Stimulated activated CD4-positive, alpha-beta T cell treated with anti-CD3 and anti-CD28 coated beads, Interleukin-1b, Interleukin-23, amount 100 ng/mL, for 4 hours (primary cell): ENCODE measurements around the gene RABL6.
"Not testable (repeated sequence)": the region's sequence is repeated elsewhere in the genome, so short reads cannot be mapped to it uniquely, and the experiment has no call there.

Experiments used
- DNase-seq, 2 donors: peaks; one replicate each; pipeline ENCODE4 v3.0.0-alpha.2; 2020; ENCODE audit warnings: low read depth in 2 of 2

Gene RABL6

GRCh38 chr9:136776947-136777346 lies 30.8 kb upstream of the RABL6 start:
- no peak for DNase-seq

GRCh38 chr9:136777359-136777758 lies 30.4 kb upstream of the RABL6 start:
- no peak for DNase-seq

DNA sequence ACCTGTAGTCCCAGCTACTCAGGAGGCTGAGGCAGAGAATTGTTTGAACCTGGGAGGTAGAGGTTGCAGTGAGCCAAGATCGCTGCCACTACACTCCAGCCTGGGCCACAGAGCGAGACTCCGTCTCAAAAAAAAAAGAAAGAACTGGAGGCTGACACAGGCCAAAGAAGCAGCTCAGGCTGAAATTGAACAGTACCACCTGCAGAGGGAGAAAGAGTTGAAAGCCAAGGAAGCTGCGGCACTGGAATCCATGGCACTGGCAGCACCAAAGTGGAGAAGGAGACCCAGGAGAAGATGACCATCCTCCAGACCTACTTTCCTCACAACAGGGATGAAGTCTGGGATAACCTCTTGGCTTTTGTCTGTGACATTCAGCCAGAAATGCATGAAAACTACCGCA lies 27.9 kb upstream of the RABL6 start:
- no peak for DNase-seq

- DNase-seq: no peak
These were observed 25.3 kb upstream of the RABL6 start for GRCh38 chr9:136782452-136782851.

- no peak for DNase-seq
These were observed 23.3 kb upstream of the RABL6 start for GRCh38 chr9:136784249-136784996.

DNA sequence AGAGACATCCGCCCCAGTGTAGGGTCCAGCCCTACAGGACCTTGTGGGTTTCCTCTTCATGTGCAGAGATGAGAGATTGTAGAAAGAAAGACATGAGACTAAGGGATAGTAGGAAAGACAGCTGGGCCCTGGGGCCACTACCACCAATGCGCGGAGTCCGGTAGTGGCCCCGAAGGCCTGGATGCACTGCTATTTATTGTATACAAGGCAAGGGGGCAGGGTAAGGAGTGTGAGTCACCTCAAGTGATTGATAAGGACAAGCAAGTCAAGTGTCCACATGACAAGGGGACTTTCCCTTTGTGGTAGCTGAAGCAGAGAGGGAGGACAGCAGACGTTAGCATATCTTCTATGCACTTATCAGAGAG lies 22.8 kb upstream of the RABL6 start:
- DNase-seq: no peak

GRCh38 chr9:136785565-136786355 lies 22.0 kb upstream of the RABL6 start:
- not testable (repeated sequence) for DNase-seq

DNA sequence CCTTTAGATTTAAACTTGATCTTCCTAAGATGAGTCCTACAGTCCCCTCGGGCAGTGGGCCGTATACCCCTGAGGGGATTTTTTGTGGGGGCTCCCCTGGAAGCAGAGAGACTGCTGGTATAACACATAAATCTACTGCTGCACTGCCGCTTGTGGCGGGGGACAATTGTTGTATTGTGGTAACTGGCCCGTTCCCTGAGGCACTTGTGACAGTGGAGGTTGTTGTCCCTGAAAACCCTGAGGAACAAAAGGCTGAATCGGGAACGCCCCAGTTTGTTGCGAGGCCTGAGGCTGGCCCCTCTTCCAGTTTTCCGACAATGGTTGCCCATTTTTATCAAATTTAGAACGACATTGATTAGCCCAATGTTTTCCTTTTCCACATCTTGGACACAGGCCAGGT lies 21.3 kb upstream of the RABL6 start:
- no peak for DNase-seq

- not testable (repeated sequence) for DNase-seq
These were observed 20.8 kb upstream of the RABL6 start for GRCh38 chr9:136786983-136787382.

DNA sequence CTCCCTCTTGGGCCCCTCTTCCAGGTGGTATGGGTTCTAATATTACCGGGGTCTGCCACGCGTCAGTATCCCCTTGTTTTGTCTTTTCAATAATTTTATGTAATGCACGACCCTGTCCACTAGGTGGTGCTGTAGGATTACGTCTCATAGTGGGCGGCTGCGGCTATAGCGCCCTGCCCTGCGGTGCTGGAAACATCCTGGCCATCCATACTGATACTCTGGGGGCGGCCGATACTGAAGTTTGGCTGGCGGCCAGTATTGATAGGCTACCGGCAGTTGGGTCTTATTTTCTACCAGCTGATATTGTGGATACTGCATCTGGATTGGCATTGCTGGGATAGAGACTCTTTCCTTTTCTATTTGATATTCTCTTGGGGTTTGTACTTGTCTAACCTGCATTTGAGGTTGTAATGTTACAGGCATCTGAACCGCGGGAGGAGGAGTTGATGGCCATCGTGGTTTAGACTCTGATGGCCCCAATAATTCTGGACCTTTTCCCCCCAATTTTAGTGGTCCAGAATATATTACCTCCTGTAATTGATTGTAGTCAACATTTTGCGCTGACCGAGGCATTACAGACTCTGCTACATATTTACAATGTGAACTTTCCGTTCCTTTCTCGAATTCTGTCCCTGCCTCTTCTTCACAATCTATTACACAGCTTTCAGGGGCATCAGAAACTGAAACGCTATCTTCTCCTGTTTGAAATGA lies 19.9 kb upstream of the RABL6 start:
- DNase-seq: peak; percentile 32 to 61

DNA sequence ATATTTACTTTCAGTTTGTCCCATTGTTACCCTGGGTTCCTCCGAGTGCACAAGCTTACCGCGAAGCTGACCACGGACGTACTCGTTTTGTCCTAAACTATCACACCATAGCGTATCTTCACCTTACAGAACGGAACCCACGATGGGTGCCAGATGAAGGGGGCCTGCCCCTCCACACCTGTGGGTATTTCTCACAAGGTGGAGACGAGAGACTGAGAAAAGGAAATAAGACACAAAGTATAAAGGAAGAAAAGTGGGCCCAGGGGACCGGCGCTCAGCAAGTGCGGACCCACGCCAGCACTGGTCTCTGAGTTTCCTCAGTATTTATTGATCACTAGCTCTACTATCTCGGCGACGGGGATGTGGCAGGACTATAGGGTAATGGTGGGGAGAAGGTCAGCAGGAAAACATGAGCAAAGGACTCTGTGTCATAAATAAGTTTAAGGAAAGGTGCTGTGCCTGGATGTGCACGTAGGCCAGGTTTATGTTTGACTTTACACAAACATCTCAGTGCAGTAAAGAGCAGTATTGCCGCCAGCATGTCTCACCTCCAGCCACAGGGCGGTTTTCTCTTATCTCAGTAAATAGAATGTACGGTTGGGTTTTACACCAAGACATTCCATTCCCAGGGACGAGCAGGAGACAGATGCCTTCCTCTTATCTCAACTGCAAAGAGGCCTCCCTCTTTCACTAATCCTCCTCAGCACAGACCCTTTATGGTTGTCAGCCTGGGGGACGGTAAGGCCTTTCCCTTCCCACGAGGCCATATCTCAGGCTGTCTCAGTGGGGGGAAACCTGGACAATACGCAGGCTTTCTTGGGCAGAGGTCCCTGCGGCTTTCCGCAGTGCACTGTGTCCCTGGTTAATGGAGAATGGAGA lies 18.9 kb upstream of the RABL6 start:
- DNase-seq: not testable (repeated sequence)

DNA sequence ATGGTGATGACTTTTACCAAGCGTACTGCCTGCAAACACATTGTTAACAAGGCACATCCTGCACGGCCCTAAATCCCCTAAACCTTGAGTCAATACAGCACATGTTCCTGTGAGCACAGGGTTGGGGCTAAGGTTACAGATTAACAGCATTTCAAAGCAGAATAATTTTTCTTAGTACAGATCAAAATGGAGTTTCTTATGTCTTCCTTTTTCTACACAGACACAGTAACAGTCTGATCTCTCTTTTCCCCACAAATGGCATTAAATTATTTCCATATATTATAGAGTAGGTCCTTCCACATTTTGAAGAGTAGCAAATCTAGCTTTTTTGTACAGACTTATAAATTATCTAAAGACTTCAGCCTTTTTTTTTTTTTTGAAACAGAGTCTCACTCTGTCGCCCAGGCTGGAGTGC lies 18.2 kb upstream of the RABL6 start:
- no peak for DNase-seq

DNA sequence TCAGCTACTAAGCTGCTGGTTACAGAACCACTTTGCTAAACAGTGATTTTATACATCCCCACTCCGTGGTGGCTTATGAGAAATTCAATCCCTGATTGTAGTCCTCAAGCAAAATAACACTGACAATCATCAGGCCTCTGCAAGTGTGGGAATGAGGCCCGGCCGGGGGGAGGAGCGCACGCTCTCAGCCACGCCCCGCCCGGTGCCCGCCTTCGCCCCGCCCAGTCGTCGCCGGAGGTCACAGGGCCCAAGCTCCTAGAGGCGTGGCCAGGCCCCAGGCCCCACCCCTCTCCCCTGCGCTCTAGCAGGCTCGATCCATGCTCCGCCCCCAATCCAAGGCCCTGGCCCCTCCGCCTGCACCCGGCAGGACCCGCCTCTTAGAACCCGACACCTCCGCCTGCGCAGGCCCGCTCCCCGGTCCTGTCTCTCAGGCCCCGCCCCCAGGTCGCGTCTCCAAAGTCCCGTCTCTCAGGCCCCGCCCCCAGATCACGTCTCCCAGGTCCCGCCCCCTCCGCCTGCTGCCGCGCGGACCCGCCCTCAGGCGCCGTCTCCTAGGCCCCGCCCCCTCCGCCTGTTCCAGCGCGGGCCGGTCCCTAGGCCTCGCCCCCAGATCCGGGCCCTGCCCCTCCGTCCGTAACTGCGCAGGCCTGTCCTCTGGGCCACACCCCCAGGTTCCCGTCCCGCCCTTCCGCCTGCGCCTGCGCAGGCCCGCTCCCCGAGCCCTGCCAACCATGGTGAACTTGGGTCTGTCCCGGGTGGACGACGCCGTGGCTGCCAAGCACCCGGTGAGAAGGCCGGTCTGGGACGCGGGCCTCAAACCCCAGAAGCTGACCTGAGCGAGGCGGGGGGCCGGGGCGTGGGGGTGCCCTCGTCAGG lies 16.9 kb upstream of the RABL6 start, which contains the start of gene TMEM141:
TMEM141 (plus strand) TSS at position 705 of the 876 bp plus-strand sequence; CDS start at position 732, 27 bp downstream.
- DNase-seq: peak; percentile 99 to 100

DNA sequence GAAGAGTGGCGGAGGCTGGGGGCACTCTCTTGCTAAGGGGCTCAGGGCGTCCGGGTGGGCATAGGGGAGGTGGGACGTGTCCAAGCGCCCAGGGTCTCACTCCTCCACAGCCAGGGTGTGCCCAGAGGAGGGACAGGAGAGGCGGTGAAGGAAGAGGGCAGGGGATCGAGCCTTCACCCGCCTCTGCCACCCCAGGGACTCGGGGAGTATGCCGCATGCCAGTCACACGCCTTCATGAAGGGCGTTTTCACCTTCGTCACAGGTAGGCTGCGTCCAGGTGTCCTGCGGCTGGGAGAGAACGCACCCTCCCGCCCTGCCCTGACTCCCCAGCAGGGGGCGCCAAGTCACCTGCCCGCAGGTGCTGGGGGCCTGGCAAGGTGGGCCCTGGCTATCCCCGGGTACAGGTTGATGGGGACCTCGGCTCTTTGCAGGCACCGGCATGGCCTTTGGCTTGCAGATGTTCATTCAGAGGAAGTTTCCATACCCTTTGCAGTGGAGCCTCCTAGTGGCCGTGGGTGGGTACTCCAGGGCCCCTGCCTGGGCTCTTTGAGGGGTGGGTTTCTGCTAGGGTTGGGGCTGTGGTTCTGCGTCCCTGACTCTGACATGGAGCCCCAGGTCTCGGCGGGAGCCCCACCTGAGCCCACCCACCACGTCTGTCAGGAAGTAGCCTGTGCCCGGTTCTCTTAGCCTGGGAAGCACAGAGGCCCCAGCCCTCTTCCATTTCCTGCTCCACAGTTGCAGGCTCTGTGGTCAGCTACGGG lies 16.1 kb upstream of the RABL6 start:
- DNase-seq: peak; percentile 43 to 53

DNA sequence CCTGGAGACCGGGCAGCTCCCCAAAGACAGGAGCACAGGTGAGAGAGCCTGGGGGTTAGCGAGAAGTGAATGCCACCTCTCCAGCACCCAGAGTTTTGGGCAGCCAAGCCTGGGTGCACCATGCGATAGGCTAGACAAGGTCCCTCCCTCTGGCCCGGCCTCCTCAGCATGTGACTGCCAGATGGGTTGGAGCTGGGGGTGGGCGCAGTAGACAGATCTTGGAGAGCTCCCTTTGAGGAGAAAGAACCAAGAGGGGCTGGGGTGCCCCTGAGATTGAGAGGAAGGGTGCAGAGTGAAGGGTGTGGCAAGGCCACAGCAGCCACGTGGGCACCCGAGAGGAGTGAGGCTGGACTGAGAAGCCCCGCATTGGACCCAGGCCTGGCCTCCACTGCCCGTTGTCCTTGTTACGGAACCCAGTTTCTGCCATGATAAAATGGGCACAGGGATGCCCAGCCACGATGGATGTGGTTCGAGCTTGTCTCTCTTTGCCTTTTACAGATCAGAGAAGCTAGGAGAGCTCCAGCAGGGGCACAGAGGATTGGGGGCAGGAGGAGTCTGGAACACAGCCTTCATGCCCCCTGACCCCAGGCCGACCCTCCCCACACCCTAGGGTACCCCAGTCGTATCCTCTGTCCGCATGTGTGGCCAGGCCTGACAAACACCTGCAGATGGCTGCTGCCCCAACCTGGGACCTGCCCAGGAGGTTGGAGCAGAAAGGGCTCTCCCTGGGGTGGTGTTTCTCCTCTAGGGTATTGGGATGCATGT lies 15.2 kb upstream of the RABL6 start:
- no peak for DNase-seq

GRCh38 chr9:136793086-136793946 lies 14.4 kb upstream of the RABL6 start:
- no peak for DNase-seq

- no peak for DNase-seq
These were observed 13.3 kb upstream of the RABL6 start for GRCh38 chr9:136794281-136794999.
